Measurements from ENCODE around the gene ZSCAN9.
A peak's percentile ranks its signal among the peaks of the same experiment; 100 is the strongest.

The ZSCAN9 gene

GRCh38 chr6:28269492-28269891 is 44.4 kb downstream of the ZSCAN9 start:
- no peak for DNase-seq

DNA sequence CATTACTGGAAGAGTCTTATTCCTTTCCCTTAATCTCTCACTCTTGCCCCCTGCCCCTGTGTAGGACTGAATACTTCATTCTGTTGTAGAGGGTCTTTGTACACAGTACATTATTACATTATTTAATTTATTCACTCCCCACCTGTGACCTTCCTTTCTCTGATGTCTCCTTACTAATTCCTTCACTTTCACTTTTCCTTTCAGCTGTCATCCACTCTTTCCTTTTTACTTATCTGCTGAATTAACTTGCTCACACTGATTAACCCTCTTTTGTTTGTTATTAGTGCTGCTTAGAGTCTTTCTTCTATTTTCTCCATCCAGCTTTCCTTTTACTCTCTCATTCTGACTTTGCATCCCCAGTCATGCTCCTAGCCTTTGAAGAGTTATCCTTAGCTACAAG is 49.8 kb downstream of the ZSCAN9 start:
- no peak for DNase-seq

DNA sequence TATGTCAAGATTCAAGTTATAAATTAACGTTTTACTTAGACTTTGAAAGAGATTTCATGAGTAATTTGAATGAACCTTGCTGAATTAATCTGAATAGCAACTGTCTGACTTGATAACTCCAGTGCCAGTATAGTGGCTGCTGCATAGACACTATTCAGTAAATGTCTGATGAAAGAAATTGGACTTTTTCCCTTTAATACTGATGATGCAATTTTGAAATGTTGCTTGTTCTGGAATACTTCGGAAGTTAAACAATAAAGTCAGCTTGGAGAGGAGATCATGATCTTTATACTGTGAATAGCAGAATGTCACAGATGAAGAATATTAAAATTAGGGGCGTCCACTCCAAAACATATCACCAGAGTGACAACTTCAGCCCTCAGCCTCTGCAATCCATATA is 52.7 kb downstream of the ZSCAN9 start:
- no peak for DNase-seq

DNA sequence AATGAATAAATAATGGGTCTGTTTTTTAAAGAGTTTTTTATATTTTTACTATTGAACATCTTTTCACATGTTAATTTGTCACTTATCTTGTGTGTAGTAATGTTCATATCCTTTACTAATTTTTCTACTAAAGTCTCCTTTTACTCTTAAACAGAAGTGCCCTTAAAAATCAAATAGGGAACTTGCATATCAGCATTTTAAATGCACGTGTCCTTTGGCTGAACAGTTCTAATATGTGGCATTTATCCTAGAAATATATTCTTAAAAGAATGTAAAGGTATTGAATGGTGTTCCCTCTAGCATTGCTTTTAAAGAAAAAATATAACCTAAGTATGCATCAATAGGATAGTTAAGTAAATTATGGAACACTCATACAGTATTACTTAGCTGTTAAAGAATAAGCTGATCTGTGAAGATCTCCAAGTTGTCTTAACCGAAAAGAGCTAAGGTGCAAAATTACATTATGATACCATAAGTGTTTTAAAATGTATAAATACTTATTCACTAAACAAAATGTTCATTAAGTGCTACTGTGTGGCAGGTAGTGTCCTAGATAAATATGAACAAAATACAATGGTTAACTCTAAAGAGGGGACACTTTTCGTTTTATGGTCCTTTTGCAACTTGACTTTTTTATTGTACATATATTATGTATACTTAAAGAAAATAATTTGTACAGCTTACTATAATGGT is 55.7 kb downstream of the ZSCAN9 start:
- DNase-seq = no peak

DNA sequence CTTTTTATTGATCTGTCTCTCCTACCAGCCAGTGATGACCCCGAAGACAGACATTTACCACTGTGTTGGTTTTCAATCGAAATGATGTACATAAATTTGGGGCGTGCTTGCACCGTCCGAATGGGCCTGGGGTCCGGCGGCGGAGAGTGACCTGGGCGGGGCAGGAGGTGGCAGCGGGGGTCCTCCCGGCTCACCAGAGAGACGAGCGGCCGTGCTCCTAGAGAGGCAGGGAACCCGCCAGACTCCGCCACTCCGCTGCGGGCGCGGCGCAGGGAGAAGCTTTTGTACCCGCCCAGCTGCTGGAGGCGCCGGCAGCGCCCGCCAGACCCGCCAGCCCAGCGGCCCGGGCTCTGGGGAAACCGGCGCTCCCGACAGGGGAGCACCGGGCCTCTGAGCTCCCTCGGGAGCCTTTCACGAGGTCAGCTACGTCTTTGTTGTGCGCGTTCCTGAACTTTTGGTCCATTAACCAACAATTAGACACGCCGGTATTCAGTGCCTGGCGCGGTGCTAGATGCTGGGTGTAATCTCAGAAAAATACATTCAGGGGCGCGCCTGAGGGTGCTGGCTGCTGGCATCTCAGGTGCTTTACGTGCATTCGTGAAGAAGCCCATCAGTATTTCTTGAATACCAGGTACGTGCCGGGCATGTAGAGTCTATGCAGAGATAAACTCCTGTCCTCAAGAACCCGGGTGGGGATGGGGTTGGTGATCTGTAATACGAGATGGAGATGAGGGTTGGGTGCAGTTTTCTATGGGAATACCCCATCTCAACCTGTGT is 56.4 kb downstream of the ZSCAN9 start, which contains the start of gene PGBD1:
Gene PGBD1, plus strand, starts transcription at position 285 of the 777 bp plus-strand sequence. CDS start 2,242 bp downstream, outside the sequence.
- peak; percentile 8 for DNase-seq

DNA sequence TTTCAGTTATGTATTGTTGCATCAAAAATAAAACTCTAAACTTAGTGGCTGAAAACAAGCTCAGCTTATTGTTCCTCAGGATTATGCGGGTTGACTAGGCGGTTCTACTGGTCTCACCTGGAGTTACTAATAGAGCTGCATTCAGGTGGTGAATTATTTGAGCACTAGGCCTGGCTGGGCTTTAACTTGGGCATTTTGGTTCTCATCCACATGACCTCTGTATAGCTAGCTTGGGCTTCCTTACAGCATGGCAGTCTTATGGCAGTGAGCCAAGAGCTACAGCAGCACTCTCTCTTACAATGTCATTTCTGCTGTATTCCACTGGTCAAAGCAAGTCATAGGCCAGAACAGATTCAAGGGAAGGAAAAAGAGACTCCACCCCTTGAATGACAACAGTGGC is 57.9 kb downstream of the ZSCAN9 start:
- no peak for DNase-seq

Data from central memory CD4-positive, alpha-beta T cell (primary cell).